ENCODE data around the gene TCF7L2.
A peak's percentile ranks its signal among the peaks of the same experiment; 100 is the strongest.

Gene TCF7L2

DNA sequence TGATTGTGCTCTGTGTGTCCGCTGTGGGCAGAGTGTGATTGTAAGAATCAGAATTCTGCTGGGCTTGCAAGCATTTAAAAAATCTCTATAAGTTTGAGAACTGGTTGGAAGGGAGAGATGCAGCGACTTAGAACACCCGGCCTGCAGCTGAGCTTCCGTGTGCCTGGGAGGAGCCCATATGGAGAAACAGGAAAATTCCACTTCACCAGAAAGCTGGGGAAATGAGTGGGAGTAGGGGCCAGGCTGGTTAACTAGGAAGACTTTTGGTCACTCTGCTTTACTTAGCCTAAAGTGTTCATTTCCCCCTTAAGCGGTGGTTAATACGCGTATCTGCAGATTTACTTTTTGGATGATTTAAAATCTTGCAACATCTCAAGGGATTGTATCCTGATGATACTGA is 72.2 kb downstream of the TCF7L2 start:
- Histone ChIP-seq H3K27me3 (ENCODE audit: control insufficient read depth in 1 of 2, insufficient read depth in 2 of 2, low read length in 2 of 2) (no peaks in the 10 kb centered on the region), H3K27ac (ENCODE audit: low read length) (no peak overlapping the region), H3K9me3 (ENCODE audit: control insufficient read depth in 2 of 2, low read length in 2 of 2) (no peaks in the 10 kb centered on the region), H3K4me1 (ENCODE audit: control insufficient read depth, insufficient read depth, low read length) (peaks cover 61% of the 10 kb centered on the region), H3K9ac (ENCODE audit: low read length in 2 of 2) (no peak overlapping the region), H3K4me3 (ENCODE audit: low read length in 2 of 2) (peak overlapping the region in 1 of 2 donors; percentile 44), H3K36me3 (ENCODE audit: control insufficient read depth in 2 of 2, insufficient read depth in 2 of 2, low read length in 2 of 2) (no peaks in the 10 kb centered on the region)

DNA sequence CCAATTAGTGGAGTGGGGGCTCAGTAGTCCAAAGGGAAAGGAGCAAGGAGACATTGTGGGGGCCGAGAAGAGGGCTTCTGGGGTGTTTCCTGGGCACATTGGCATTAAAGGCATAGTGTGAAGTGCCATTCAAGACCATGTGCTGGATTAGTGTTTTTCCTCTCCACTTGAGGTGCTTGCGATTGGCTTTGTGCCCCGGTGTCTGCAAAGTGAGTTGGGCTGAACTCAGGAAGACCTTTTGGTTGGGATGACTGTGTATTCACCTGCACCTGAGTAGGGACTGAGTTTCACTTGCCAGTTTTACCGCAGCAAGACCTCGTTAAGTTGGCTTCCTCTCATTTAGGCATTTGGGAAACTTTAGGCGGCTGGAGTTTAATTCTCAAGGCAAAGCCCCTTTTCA is 73.0 kb downstream of the TCF7L2 start:
- H3K9me3 ChIP-seq (ENCODE audit: control insufficient read depth in 2 of 2, low read length in 2 of 2): no peaks in the 10 kb centered on the region
- H3K27ac ChIP-seq (ENCODE audit: low read length): no peak overlapping the region
- H3K4me1 ChIP-seq (ENCODE audit: control insufficient read depth, insufficient read depth, low read length): peaks cover 62% of the 10 kb centered on the region
- no peaks in the 10 kb centered on the region for H3K27me3 ChIP-seq (ENCODE audit: control insufficient read depth in 1 of 2, insufficient read depth in 2 of 2, low read length in 2 of 2)
- H3K36me3 ChIP-seq (ENCODE audit: control insufficient read depth in 2 of 2, insufficient read depth in 2 of 2, low read length in 2 of 2): no peaks in the 10 kb centered on the region
- no peak overlapping the region for H3K9ac ChIP-seq (ENCODE audit: low read length in 2 of 2)
- no peak overlapping the region for H3K4me3 ChIP-seq (ENCODE audit: low read length in 2 of 2)

DNA sequence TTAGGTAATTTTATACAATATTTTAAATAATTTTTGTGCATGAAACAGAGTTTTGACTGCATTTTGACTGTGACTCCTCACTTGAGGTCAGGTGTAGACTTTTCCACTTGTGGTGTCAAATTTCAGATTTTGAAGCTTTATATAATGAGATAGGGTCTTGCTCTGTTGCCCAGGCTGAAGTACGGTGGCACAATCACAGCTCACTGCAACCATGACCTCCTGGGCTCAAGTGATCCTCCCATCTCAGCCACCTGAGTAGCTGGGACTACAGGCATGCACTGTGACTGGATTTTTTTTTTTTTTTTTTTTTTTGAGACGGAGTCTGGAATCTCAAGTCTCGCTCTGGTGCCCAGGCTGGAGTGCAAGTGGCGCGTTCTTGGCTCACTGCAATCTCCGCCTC is 74.9 kb downstream of the TCF7L2 start:
- H3K27me3 ChIP-seq (ENCODE audit: control insufficient read depth in 1 of 2, insufficient read depth in 2 of 2, low read length in 2 of 2): no peaks in the 10 kb centered on the region
- no peak overlapping the region for H3K4me3 ChIP-seq (ENCODE audit: low read length in 2 of 2)
- no peak overlapping the region for H3K27ac ChIP-seq (ENCODE audit: low read length)
- no peaks in the 10 kb centered on the region for H3K36me3 ChIP-seq (ENCODE audit: control insufficient read depth in 2 of 2, insufficient read depth in 2 of 2, low read length in 2 of 2)
- H3K9me3 ChIP-seq (ENCODE audit: control insufficient read depth in 2 of 2, low read length in 2 of 2): no peaks in the 10 kb centered on the region
- H3K4me1 ChIP-seq (ENCODE audit: control insufficient read depth, insufficient read depth, low read length): peaks cover 51% of the 10 kb centered on the region
- no peak overlapping the region for H3K9ac ChIP-seq (ENCODE audit: low read length in 2 of 2)

DNA sequence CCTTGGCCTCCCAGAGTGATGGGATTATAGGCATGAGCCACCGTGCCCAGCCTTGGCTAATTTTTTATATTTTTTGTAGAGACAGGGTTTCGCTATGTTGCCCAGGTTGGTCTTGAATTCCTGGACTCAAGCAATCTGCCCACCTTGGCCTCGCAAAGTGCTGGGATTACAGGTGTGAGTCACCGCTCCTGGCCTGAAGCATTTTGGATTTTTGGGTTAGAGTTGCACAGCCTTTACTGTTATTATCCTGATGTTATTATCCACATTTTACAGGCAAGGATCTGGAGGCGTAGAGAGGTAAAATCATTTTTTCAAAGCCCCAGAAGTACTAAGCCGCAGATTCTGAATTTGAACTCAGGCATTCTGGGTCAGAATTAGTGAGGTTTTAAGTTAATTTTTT is 75.4 kb downstream of the TCF7L2 start:
- no peaks in the 10 kb centered on the region for H3K36me3 ChIP-seq (ENCODE audit: control insufficient read depth in 2 of 2, insufficient read depth in 2 of 2, low read length in 2 of 2)
- peaks cover 49% of the 10 kb centered on the region for H3K4me1 ChIP-seq (ENCODE audit: control insufficient read depth, insufficient read depth, low read length)

DNA sequence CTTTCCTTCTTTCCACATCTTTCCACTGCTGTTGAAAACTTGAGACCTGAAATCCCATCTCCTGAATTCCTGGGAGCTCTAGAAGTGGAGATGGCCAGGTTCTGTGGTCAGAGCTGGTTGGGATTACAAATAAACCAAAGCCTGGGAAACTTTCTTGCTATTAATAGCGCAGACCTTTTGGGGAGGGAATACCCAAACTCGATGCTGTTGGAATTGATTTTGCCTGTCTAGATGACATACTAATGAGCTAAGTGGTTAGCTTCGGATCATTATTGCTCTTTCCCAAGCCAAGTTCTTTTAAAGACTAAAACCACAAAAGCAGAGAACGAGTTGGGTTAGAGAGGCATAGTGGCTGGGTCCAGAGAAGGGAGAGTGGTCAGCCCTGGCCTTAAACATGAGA is 76.6 kb downstream of the TCF7L2 start:
- H3K9me3 ChIP-seq (ENCODE audit: control insufficient read depth in 2 of 2, low read length in 2 of 2): no peaks in the 10 kb centered on the region
- H3K36me3 ChIP-seq (ENCODE audit: control insufficient read depth in 2 of 2, insufficient read depth in 2 of 2, low read length in 2 of 2): no peaks in the 10 kb centered on the region
- peaks cover 44% of the 10 kb centered on the region for H3K4me1 ChIP-seq (ENCODE audit: control insufficient read depth, insufficient read depth, low read length)
- H3K27ac ChIP-seq (ENCODE audit: low read length): no peak overlapping the region
- H3K4me3 ChIP-seq (ENCODE audit: low read length in 2 of 2): no peak overlapping the region
- H3K9ac ChIP-seq (ENCODE audit: low read length in 2 of 2): no peak overlapping the region
- no peaks in the 10 kb centered on the region for H3K27me3 ChIP-seq (ENCODE audit: control insufficient read depth in 1 of 2, insufficient read depth in 2 of 2, low read length in 2 of 2)

More for the DNA sequence above, 75.4 kb downstream of the TCF7L2 start:
- Histone ChIP-seq H3K27ac (ENCODE audit: low read length) (no peak overlapping the region), H3K9ac (ENCODE audit: low read length in 2 of 2) (no peak overlapping the region), H3K4me3 (ENCODE audit: low read length in 2 of 2) (no peak overlapping the region), H3K27me3 (ENCODE audit: control insufficient read depth in 1 of 2, insufficient read depth in 2 of 2, low read length in 2 of 2) (no peaks in the 10 kb centered on the region), H3K9me3 (ENCODE audit: control insufficient read depth in 2 of 2, low read length in 2 of 2) (no peaks in the 10 kb centered on the region)

DNA sequence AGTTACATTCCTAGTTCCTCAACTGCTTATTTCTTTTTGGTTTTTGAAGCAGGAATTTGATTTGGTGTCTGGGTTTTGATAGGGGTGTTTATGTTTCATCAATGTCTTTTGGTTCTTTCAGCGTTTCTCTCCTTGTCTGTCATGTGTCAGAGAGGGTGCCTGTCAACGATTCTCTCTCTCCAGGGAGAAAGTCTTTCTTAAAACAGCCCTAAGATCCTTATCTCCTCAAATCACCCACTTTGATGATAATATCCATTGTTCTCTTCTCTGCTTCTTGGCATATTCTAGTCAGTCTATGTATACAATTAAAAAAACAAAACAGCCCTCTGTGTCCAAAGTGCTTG is 77.2 kb downstream of the TCF7L2 start:
- Histone ChIP-seq H3K27ac (ENCODE audit: low read length) (no peak overlapping the region), H3K9me3 (ENCODE audit: control insufficient read depth in 2 of 2, low read length in 2 of 2) (no peaks in the 10 kb centered on the region), H3K4me1 (ENCODE audit: control insufficient read depth, insufficient read depth, low read length) (peaks cover 39% of the 10 kb centered on the region), H3K9ac (ENCODE audit: low read length in 2 of 2) (no peak overlapping the region), H3K4me3 (ENCODE audit: low read length in 2 of 2) (no peak overlapping the region), H3K27me3 (ENCODE audit: control insufficient read depth in 1 of 2, insufficient read depth in 2 of 2, low read length in 2 of 2) (no peaks in the 10 kb centered on the region), H3K36me3 (ENCODE audit: control insufficient read depth in 2 of 2, insufficient read depth in 2 of 2, low read length in 2 of 2) (no peaks in the 10 kb centered on the region)

DNA sequence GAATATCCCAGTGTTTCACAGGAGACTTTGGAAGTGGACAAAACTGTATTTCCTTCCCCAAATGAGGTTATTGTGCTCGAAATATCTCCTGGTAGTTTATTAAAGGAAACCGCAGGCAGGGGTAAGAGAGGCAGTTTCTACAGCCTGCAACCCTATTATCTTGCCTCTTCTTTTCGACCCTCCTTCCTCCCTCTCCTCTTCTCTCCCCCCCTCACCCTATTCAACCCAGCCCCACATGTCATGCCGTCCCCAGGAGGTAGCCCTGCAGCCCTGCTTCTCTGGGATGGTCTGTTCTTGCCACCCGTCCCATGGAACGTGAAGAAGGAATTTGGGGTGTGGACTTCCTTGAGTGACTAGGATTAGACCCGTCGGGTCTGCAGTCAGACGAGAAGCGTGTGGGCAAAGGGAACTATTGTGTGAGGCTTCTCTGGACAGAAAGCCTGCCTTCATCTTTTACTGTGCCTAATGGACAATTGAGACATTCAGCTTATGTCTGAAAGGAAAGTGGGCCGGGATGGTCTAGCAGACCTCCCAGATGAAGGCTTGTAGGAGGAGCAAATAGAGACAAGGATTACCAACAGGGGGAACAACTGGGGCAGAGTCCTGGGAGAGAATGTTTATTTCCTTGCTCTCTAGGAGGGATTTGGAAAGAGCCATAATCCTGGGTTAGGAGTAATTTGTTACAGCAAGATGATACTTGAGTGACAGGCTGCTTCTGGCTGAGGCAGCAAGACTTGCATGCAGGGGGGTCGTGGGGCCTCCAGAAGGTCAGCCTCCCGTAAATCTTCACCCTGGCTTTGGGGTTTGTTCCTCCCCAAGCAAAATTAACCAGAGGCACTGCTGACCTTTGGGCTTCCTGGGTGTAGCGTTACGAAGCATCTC is 77.8 kb downstream of the TCF7L2 start:
- H3K9ac ChIP-seq (ENCODE audit: low read length in 2 of 2): no peak overlapping the region
- H3K27ac ChIP-seq (ENCODE audit: low read length): no peak overlapping the region
- H3K27me3 ChIP-seq (ENCODE audit: control insufficient read depth in 1 of 2, insufficient read depth in 2 of 2, low read length in 2 of 2): no peaks in the 10 kb centered on the region
- peaks cover 35% of the 10 kb centered on the region for H3K4me1 ChIP-seq (ENCODE audit: control insufficient read depth, insufficient read depth, low read length)
- peak overlapping the region in 1 of 2 donors; percentile 29 for H3K4me3 ChIP-seq (ENCODE audit: low read length in 2 of 2)
- H3K9me3 ChIP-seq (ENCODE audit: control insufficient read depth in 2 of 2, low read length in 2 of 2): no peaks in the 10 kb centered on the region
- no peaks in the 10 kb centered on the region for H3K36me3 ChIP-seq (ENCODE audit: control insufficient read depth in 2 of 2, insufficient read depth in 2 of 2, low read length in 2 of 2)

DNA sequence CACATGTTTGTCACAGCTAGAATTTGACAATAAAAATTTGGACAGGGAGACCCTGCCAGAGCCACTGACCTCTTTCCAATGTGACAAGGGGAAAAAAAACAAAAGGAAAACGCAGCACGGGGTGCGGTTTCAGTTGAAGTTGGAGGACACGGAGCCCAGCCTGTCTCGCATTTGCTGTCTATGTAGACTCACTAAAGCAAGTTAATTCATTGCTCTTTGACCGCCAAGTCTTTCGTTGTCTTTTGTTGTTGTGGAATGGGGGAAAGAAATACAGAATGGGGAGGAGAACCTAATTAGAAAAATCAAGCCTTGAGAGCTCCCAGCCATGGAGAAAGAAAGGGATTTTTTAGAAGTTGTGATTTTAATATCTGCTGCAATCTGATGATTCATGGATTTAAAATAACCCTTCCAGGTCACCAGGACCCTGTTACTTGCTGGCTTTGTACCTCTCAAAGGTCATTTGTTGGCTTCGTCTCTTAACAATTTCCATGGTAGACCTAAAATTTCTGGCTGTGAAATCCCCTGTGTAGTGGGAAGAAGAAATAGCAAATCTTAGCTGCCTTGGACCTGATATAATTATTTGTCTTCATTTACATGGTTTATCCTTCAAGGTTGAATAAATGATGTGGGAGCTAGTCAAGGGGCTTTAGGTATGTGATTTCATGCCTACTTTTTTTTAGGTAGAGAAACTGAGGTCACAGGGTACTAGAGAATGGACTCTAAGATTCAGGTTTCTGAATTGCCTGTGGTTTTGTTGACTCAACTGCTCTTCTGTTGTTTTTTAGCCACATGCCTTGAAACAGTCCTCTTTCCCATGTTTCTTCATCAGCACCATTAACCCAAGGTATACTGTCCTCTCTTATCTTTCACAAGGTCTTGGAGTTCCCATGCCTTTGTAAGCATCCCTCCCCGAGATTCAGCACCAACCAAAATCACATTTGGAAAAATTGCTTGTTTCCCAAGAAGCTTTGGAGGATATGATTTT is 78.7 kb downstream of the TCF7L2 start:
- Histone ChIP-seq H3K27ac (ENCODE audit: low read length) (no peak overlapping the region), H3K27me3 (ENCODE audit: control insufficient read depth in 1 of 2, insufficient read depth in 2 of 2, low read length in 2 of 2) (no peaks in the 10 kb centered on the region), H3K9me3 (ENCODE audit: control insufficient read depth in 2 of 2, low read length in 2 of 2) (no peaks in the 10 kb centered on the region), H3K36me3 (ENCODE audit: control insufficient read depth in 2 of 2, insufficient read depth in 2 of 2, low read length in 2 of 2) (no peaks in the 10 kb centered on the region), H3K4me1 (ENCODE audit: control insufficient read depth, insufficient read depth, low read length) (peaks cover 32% of the 10 kb centered on the region), H3K4me3 (ENCODE audit: low read length in 2 of 2) (peak overlapping the region in 1 of 2 donors; percentile 29), H3K9ac (ENCODE audit: low read length in 2 of 2) (no peak overlapping the region)

DNA sequence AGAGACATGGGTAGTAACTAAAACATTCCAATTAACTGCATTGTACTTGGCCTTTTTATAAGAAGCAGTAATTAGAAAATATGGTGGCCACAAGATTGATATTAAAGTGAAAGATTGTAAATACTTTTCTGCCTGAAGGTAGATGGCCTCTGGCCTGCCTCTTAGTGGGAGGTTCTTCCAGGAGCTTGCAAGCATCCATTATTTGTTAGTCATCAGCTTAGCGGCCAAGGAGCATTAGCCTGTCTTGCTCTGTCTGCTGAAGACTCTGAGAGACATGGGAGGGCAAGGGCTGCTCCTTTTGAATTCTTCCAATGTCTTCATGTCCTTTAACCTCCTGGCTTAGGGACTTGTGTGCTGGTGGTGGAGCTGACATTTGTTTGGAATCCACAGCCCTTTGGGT is 80.4 kb downstream of the TCF7L2 start:
- H3K27me3 ChIP-seq (ENCODE audit: control insufficient read depth in 1 of 2, insufficient read depth in 2 of 2, low read length in 2 of 2): no peaks in the 10 kb centered on the region
- no peaks in the 10 kb centered on the region for H3K36me3 ChIP-seq (ENCODE audit: control insufficient read depth in 2 of 2, insufficient read depth in 2 of 2, low read length in 2 of 2)
- no peak overlapping the region for H3K4me3 ChIP-seq (ENCODE audit: low read length in 2 of 2)
- H3K4me1 ChIP-seq (ENCODE audit: control insufficient read depth, insufficient read depth, low read length): peaks cover 38% of the 10 kb centered on the region
- H3K27ac ChIP-seq (ENCODE audit: low read length): no peak overlapping the region
- no peak overlapping the region for H3K9ac ChIP-seq (ENCODE audit: low read length in 2 of 2)
- no peaks in the 10 kb centered on the region for H3K9me3 ChIP-seq (ENCODE audit: control insufficient read depth in 2 of 2, low read length in 2 of 2)

DNA sequence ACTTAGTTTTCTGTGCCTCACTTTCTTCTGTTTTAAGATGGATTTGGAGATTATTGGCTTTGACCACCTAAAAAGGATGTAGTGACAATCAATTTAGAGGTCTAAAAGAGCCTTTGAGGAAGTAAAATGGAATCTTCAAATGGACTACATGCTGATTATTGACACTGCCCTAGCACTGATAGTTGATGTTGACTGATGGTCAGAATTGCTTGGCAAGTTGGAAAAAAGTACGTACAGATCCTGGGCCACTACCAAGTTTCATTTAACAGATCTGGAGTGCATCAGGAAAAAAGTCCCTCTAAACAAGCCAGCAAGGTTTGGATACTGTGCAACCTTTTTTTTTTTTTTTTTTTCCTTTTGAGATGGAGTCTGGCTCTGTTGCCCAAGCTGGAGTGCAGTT is 81.1 kb downstream of the TCF7L2 start:
- Histone ChIP-seq H3K9ac (ENCODE audit: low read length in 2 of 2) (no peak overlapping the region), H3K27me3 (ENCODE audit: control insufficient read depth in 1 of 2, insufficient read depth in 2 of 2, low read length in 2 of 2) (no peaks in the 10 kb centered on the region), H3K9me3 (ENCODE audit: control insufficient read depth in 2 of 2, low read length in 2 of 2) (no peaks in the 10 kb centered on the region), H3K4me1 (ENCODE audit: control insufficient read depth, insufficient read depth, low read length) (peaks cover 39% of the 10 kb centered on the region), H3K36me3 (ENCODE audit: control insufficient read depth in 2 of 2, insufficient read depth in 2 of 2, low read length in 2 of 2) (no peaks in the 10 kb centered on the region), H3K4me3 (ENCODE audit: low read length in 2 of 2) (no peak overlapping the region), H3K27ac (ENCODE audit: low read length) (no peak overlapping the region)
